GM19023 (cell line): ENCODE results near the gene GABRG3.

Experiments
- ATAC-seq: cut with Tn5 transposase; IDR thresholded peaks from one replicate; pipeline ENCODE4 v1.9.1; 2021; ENCODE audit warnings: mild to moderate bottlenecking, moderate library complexity; ENCODE audit not compliant: unreplicated experiment

The GABRG3 gene

GRCh38 chr15:27454281-27455075 is 483.5 kb downstream of the GABRG3 start:
- ATAC-seq: no peak

GRCh38 chr15:27456807-27457206 is 485.8 kb downstream of the GABRG3 start:
- ATAC-seq: no peak

- no peak for ATAC-seq
Observed at GRCh38 chr15:27457766-27458165, 486.8 kb downstream of the GABRG3 start.

DNA sequence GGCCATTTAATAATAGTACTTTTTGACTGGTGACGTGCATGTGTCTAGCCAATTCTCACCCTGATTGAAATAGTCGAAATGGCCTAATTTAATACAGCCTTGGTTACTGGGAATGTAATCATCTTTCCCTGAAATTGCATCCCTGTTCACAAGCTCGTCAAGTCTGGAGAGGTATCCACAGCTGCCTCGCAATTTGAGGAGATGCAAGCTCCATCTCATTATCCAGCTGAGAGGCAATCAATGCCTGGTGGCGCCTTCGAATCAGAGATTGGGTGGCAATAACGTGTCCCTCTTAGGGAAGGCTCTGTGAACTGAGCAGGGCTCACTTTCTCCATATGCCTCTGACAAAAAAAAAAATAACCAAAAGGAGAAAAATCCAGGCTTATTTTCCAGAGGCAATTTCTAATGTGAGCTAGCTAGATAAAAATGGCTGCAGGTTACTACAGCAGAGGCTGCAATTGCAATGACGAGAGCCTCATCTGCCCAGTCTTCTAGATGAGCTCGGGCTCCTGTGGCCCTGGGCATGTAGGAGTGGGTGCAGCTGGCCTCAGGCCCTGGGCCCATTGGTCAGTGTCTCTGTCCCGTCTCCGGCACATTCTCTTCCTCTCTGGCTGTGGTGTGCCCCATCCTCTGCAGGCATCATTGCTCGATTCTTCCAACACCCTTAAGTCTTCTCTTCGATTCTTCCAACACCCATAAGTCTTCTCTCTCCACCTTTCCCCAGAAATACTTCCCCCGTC is 487.5 kb downstream of the GABRG3 start:
- ATAC-seq: no peak

DNA sequence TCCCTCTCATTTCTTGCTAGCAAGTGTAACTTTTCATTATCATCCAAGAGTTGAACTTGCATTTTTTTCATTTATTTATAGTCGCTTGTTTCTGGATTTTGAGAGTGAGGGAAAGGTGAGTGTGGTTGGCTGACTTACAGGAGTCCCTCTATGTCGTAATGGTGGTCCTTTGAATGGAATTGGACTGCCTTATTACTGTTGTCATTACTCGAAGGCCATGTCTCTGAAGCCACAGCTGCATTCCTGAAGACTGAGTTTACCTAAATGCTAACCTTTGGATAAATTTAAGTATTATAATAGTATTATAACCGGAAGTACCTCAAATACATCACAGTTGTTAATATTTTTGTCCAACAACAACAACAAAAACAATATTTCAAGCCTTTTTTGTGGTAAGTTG is 488.9 kb downstream of the GABRG3 start:
- ATAC-seq: no peak

DNA sequence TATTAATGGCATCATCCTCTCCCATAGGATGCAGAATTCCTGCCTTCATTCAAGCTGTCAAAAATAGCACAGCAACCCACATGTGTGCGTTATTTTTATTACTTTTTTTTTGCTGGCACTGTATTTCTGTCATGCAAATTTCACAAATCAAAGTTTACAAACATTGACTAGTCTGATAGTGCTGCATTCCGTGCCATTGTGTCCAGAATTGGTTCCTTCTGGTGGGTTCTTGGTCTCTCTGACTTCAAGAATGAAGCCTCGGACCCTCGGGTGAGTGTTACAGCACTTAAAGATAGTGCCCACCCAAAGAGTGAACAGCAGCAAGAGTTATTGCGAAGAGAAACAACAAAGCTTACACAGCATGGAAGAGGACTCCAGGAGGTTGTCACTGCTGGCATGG is 490.2 kb downstream of the GABRG3 start:
- ATAC-seq: no peak

GRCh38 chr15:27463525-27464088 is 492.6 kb downstream of the GABRG3 start:
- ATAC-seq: no peak

DNA sequence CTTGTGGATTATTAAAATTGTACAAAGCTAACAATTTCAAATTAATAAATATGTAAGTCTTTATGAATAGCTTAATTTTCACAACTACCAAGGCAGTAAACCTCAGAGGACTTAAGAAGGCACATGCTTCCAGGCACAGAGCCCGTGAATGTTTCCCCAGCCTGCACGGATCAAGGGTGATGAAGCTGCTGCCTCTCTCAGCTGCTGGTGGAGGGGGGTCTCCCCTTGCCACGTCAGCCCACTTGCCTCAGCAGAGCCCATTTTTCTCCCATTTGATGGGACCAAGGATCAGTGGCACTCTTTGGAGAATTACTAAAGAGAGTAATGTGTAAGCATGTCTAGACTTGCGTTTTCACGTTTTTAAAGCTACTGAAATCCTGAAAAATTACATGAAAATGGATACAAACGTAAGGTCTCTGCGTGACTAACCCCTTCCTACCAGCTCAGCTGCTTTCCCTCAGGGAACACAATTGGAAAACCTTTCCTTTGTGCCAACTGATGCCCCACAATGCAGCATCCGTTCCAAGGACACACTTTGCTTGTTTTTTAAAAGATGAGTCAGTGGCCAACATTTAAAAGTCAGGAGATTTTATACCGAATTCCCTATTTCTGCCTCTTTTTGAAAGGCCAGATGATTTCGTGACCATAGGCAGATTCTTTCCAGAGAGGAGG is 494.1 kb downstream of the GABRG3 start:
- ATAC-seq: no peak

- no peak for ATAC-seq
Observed at GRCh38 chr15:27466758-27467157, 495.8 kb downstream of the GABRG3 start.

DNA sequence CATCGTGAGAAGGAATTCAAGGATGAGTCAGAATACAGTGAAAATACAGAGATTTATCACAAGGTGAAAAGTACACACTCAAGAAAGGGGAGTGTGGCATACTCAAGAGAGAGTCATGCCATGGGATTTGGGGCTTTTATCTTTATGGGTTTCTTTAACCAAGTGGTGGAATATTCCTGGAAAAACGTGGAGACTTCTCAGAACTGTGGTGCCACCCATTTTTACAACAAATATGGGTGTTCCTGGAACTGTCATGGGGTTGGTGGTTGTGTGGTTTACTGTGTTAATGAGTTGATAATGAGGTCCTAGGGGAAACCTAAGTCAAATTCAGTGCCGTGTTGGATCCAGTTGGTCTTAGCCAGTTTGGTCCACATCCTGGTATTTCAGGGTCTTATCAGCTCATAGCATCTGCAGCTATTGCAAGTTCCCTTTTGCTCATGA is 497.2 kb downstream of the GABRG3 start:
- no peak for ATAC-seq

DNA sequence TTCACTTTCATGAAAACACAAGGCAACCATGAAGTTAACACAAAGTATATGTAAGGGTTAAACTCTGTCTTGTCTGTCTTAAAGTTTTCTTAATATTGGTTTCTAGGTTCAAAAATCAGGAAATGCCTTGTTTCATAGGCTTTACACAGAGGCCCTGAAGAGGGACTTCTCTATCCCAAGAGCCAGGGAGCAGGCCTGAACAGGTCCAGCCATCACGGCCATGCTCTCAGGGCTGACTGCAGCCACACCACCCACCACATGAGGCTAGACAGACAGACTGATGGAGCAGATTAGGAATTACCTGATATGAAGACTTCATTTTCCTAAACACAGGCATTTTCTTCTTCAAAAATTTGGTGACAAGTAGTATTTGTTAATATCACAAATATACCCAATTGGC is 502.9 kb downstream of the GABRG3 start:
- no peak for ATAC-seq

- ATAC-seq: no peak
Observed at GRCh38 chr15:27475395-27475794, 504.4 kb downstream of the GABRG3 start.

DNA sequence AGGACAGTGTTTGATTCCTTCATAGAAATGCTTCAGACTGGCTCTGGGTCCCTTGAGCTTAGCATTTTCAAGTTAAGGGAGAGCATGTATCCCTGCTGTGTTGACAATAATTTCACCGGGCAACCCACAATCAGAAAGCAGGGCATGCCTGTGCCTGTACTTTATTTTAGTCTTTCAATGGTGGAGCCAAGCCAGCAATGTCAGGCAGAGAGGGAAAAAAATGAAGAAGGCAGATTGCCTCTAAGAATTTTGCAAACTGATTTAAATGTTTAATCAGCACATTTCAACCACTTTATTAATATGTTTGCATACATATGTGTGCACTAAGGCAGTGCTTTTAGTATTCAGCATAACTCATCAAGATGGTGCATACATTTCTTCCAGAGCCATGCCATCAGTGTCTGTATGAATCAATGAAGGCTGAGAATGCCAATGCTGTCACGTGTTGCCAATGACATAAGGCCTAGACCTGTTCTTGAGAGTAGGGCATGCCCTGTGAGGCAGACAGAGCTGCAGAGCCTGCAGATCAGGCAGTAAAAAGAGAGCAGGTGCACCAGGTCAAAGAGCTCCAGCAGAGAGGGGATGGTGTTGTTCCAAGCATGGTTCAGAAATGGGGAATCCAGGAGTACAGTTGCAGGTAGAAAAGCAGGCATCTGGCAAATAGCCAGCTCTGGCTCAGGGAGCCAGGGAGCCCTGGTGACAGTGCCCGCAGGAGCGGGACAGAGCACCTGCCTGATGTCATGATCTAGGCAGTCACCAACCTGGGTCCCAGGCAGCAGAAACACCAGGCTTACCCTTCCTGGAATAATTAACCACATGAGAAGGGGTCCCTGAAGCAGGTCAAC is 508.5 kb downstream of the GABRG3 start:
- no peak for ATAC-seq

GRCh38 chr15:27480141-27480530 is 509.2 kb downstream of the GABRG3 start:
- no peak for ATAC-seq

DNA sequence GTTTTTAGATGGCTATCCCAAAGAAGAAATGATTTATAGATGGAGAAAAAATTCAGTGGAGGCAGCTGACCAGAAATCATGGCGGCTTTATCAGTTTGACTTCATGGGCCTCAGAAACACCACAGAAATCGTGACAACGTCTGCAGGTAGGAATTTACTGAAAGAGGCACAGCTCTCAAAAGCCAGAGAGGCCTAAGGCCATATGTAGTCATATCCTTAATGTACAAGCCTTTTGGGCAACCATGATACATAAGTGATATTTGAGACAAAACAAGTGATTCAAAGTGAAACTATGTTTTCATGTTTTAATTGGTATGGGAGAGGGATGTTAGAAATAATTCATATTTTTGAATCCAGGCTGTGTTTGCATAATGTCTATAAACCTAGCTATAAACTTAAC is 509.7 kb downstream of the GABRG3 start:
- no peak for ATAC-seq

DNA sequence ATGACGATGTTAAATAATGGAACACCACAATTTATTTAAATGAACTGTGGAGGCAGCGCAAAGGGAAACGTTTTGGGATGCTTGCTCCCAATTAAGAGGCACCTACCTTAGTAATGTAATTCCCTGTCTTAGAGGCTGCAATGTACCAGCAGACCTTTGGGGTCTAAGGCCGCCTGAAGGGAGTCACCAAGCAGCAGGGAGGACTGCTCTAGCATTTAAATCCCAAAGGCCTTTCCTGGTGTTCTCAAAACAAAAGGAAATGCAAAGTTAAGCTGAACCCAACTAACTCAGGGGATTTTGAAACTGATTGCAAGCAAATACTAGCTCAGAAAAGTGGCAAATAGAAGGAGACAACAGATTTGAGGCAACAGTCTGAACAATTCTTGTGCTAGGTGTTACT is 510.8 kb downstream of the GABRG3 start:
- no peak for ATAC-seq

GRCh38 chr15:27482287-27482686 is 511.3 kb downstream of the GABRG3 start:
- no peak for ATAC-seq

GRCh38 chr15:27483124-27483523 is 512.1 kb downstream of the GABRG3 start:
- no peak for ATAC-seq

DNA sequence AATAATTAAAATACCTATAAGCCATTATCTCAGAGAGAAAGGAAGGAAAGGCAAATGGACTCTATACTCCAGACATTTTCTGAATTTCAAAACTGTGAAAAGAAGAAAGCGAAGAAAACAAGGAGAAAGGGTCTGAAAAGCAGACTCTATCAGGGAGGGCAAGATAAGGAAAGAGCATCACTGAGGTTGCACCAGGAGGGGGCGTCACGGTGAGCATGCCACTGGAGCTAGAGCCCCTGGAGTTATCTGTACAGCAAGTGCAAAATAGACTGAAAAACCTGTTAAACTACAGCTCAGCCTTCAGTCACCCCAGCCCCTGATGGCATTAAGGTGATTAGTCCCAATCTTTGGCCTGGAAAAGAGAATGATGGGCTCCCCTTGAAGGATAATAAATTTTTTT is 514.3 kb downstream of the GABRG3 start:
- no peak for ATAC-seq

DNA sequence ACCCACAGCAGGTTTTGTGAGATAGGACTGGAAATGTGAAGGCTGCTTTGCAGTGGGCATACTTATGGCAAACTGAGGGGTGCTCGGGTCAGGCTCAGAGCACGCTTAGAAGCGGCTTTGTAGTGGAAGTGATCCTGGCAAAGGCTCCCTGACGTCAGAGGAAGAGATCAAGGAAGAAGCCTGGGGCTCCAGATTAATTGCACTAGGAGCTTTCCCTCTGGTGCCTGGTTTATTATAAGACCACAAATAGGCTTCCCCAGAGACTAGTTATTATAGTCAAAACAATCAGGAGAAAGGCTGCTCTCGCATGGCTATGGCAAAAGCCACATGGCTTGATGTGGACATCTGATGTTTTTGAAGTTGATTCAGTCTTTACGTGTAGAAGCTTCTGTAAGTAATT is 515.1 kb downstream of the GABRG3 start:
- no peak for ATAC-seq
